Osteoblast (primary cell): ENCODE data around the gene PATJ. TPM values are rescaled to one million over a fixed set of nuclear protein-coding genes. Genes with fewer than 3 reads are reported as not detected.
A peak's percentile ranks its signal among the peaks of the same experiment; 100 is the strongest.

Source experiments
- DNase-seq: peaks from one replicate; pipeline ENCODE4 v3.0.0; 2011; ENCODE audit warnings: low spot score, mixed read lengths; ENCODE audit not compliant: insufficient read length; ENCODE audit errors: missing footprints
- H2AFZ ChIP-seq: 2 replicates; pipeline ENCODE4 v1.6.0; 2011; ENCODE audit warnings: mild to moderate bottlenecking, low read length
- H3K27ac ChIP-seq: 2 replicates; pipeline ENCODE4 v1.5.1; 2011; ENCODE audit warnings: mild to moderate bottlenecking, low read depth, low read length, moderate library complexity
- H3K27me3 ChIP-seq: 2 replicates; pipeline ENCODE4 v1.6.0; 2012; ENCODE audit warnings: mild to moderate bottlenecking, control low read depth, inconsistent platforms, low read length, moderate library complexity; ENCODE audit not compliant: insufficient read depth
- H3K36me3 ChIP-seq: 2 replicates; pipeline ENCODE4 v1.5.1; 2011; ENCODE audit warnings: mild to moderate bottlenecking, low read length, control low read depth, moderate library complexity; ENCODE audit not compliant: insufficient read depth
- H3K4me1 ChIP-seq: 2 replicates; pipeline ENCODE4 v1.5.1; 2011; ENCODE audit warnings: mild to moderate bottlenecking, low read length, control low read depth, moderate library complexity; ENCODE audit not compliant: insufficient read depth
- H3K4me2 ChIP-seq: 2 replicates; pipeline ENCODE4 v1.6.0; 2011; ENCODE audit warnings: mild to moderate bottlenecking, low read length; ENCODE audit not compliant: insufficient read depth
- H3K4me3 ChIP-seq: fragments of 200-600 bp; sonication (generic); 3 replicates; pipeline ENCODE4 v1.5.1; 2012; ENCODE audit warnings: mild to moderate bottlenecking, low read length, inconsistent platforms; ENCODE audit not compliant: insufficient read depth
- H3K79me2 ChIP-seq: 2 replicates; pipeline ENCODE4 v1.6.0; 2012; ENCODE audit warnings: mild to moderate bottlenecking, low read length, control low read depth, inconsistent platforms; ENCODE audit not compliant: insufficient read depth
- H3K9me3 ChIP-seq: 2 replicates; pipeline ENCODE4 v1.5.1; 2011; ENCODE audit warnings: low read depth, low read length, control low read depth
- H4K20me1 ChIP-seq: 2 replicates; pipeline ENCODE4 v1.6.0; 2012; ENCODE audit warnings: mild to moderate bottlenecking, low read length, control low read depth; ENCODE audit not compliant: insufficient read depth
- CTCF ChIP-seq: IDR thresholded peaks from 2 replicates; pipeline ENCODE4 v1.5.1; 2011; ENCODE audit warnings: mild to moderate bottlenecking, low read depth, low read length, moderate library complexity; ENCODE audit errors: extremely low read depth
- total RNA-seq: library from RNA; depleted of rRNA; stranded (reverse); fragments of >200 nt; gene quantifications from 2 replicates; pipeline ENCODE4 v1.2.3, GENCODE V29; 2012

Gene PATJ
- total RNA-seq, 1 donor: 10.1 TPM

GRCh38 chr1:62052946-62053345, 310.7 kb downstream of the PATJ start:
- Histone ChIP-seq H3K27me3 (no peaks in the 10 kb centered on the region), H2AFZ (no peak overlapping the region), H3K27ac (no peak overlapping the region), H3K79me2 (no peaks in the 10 kb centered on the region), H3K4me3 (no peak overlapping the region), H4K20me1 (no peaks in the 10 kb centered on the region), H3K4me1 (no peaks in the 10 kb centered on the region), H3K36me3 (no peaks in the 10 kb centered on the region), H3K4me2 (no peak overlapping the region), H3K9me3 (no peaks in the 10 kb centered on the region)
- no peak for TF ChIP-seq CTCF
- peak; percentile 18 for DNase-seq

GRCh38 chr1:62054188-62054587, 311.9 kb downstream of the PATJ start:
- Histone ChIP-seq H3K4me2 (no peak overlapping the region), H3K9me3 (no peaks in the 10 kb centered on the region), H3K27me3 (no peaks in the 10 kb centered on the region), H4K20me1 (no peaks in the 10 kb centered on the region), H3K27ac (no peak overlapping the region), H3K4me3 (no peak overlapping the region), H2AFZ (no peak overlapping the region), H3K79me2 (no peaks in the 10 kb centered on the region), H3K4me1 (no peaks in the 10 kb centered on the region), H3K36me3 (no peaks in the 10 kb centered on the region)
- TF ChIP-seq CTCF: no peak
- DNase-seq: no peak

- Histone ChIP-seq H3K27me3 (no peaks in the 10 kb centered on the region), H4K20me1 (no peaks in the 10 kb centered on the region), H3K79me2 (no peaks in the 10 kb centered on the region), H2AFZ (no peak overlapping the region), H3K27ac (no peak overlapping the region), H3K4me2 (no peak overlapping the region), H3K4me1 (no peaks in the 10 kb centered on the region), H3K4me3 (no peak overlapping the region), H3K9me3 (no peaks in the 10 kb centered on the region), H3K36me3 (no peaks in the 10 kb centered on the region)
- DNase-seq: no peak
- no peak for TF ChIP-seq CTCF
Measured at GRCh38 chr1:62057230-62057629, 314.9 kb downstream of the PATJ start.

- Histone ChIP-seq H3K9me3 (no peaks in the 10 kb centered on the region), H3K36me3 (no peaks in the 10 kb centered on the region), H3K27ac (no peak overlapping the region), H4K20me1 (no peaks in the 10 kb centered on the region), H3K79me2 (no peaks in the 10 kb centered on the region), H3K4me2 (no peak overlapping the region), H2AFZ (no peak overlapping the region), H3K27me3 (no peaks in the 10 kb centered on the region), H3K4me1 (no peaks in the 10 kb centered on the region), H3K4me3 (no peak overlapping the region)
- TF ChIP-seq CTCF: no peak
- no peak for DNase-seq
Measured at GRCh38 chr1:62057641-62058290, 315.5 kb downstream of the PATJ start.
